Uterus (tissue), 2 donors: Measurements from ENCODE around the gene SASH1.
A peak's percentile ranks its signal among the peaks of the same experiment; 100 is the strongest.

ENCODE experiments used
- CTCF ChIP-seq, 4 experiments: fragments of 200-600 bp in 2 of 4; fragments of 450-650 bp in 2 of 4; sonication (generic) in 2 of 4; IDR thresholded peaks; one replicate each; pipeline ENCODE4 v1.5.1; 2016 to 2019; ENCODE audit warnings: antibody characterized with exemption in 4 of 4, mild to moderate bottlenecking in 2 of 4, moderate library complexity in 1 of 4
- POLR2A ChIP-seq, 2 donors: fragments of 450-650 bp; IDR thresholded peaks; one replicate each; pipeline ENCODE4 v1.6.1; 2016; ENCODE audit warnings: antibody characterized with exemption in 2 of 2, mild to moderate bottlenecking in 1 of 2, moderate library complexity in 1 of 2

DNA sequence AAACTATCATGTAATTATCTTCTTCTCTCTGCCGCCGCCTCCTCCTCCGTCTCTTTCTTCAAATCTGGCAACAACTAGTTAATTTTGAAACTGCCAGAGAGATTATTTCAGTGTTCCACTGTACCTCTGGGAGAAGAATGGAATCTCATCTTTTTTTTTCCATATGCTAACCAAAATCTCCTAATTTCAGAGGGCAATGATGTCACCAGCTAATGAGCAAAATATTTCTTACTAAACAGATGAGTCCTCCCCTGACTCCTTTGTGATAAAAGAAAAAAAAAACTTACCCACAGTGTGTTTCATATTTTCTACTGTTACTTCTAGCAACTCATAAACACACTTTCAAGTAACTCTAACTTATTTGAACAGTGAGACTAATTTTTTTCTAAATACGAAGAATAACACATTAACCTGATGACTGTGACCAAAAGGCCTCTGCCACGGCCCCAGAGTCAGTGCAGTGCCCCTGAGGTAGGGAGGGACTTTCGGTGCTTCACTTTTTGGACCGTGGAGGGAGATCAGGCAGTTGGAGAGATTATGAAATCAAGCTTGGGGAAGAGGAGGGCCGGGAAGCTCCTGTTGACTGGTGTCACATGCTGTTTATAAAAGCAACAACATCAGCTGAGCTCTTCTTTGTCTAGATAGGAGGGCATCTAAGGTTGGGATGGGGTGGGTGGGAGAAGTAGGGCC, 159.6 kb downstream of the SASH1 start:
- TF ChIP-seq CTCF (IDR thresholded peaks at IDR 0.05) (peak in 1 of 4 experiments; percentile 1), POLR2A (IDR thresholded peaks at IDR 0.05) (no peak)
